Activated CD4-positive, alpha-beta T cell treated with anti-CD3 and anti-CD28 coated beads, Interleukin-2, amount 50 U/mL, for 1 hour (primary cell): ENCODE data around the gene SLC24A3.
A peak's percentile ranks its signal among the peaks of the same experiment; 100 is the strongest.
"Not testable (repeated sequence)": the region's sequence is repeated elsewhere in the genome, so short reads cannot be mapped to it uniquely, and the experiment has no call there.

Source experiments
- DNase-seq: peaks from one replicate; pipeline ENCODE4 v3.0.0-alpha.2; 2020

The SLC24A3 gene

GRCh38 chr20:19658137-19658536 lies 445.7 kb downstream of the SLC24A3 start:
- no peak for DNase-seq

GRCh38 chr20:19659448-19659847 lies 447.0 kb downstream of the SLC24A3 start:
- DNase-seq, result no peak

GRCh38 chr20:19660808-19661378 lies 448.5 kb downstream of the SLC24A3 start:
- DNase-seq, result no peak

- peak; percentile 23 for DNase-seq
Measured at GRCh38 chr20:19661717-19662636, 449.5 kb downstream of the SLC24A3 start.

- no peak for DNase-seq
Measured at GRCh38 chr20:19662637-19662995, 450.2 kb downstream of the SLC24A3 start.

GRCh38 chr20:19668418-19668817 lies 456.0 kb downstream of the SLC24A3 start:
- DNase-seq, result no peak

- DNase-seq, result no peak
Measured at GRCh38 chr20:19670829-19671228, 458.4 kb downstream of the SLC24A3 start.

GRCh38 chr20:19671374-19671773 lies 458.9 kb downstream of the SLC24A3 start:
- no peak for DNase-seq

GRCh38 chr20:19672498-19672897 lies 460.1 kb downstream of the SLC24A3 start:
- DNase-seq, result no peak

- no peak for DNase-seq
Measured at GRCh38 chr20:19673575-19673974, 461.1 kb downstream of the SLC24A3 start.

GRCh38 chr20:19676202-19676601 lies 463.8 kb downstream of the SLC24A3 start:
- DNase-seq, result no peak

GRCh38 chr20:19677336-19677735 lies 464.9 kb downstream of the SLC24A3 start:
- DNase-seq, result no peak

- DNase-seq, result not testable (repeated sequence)
Measured at GRCh38 chr20:19678591-19678990, 466.1 kb downstream of the SLC24A3 start.

GRCh38 chr20:19679900-19680495 lies 467.6 kb downstream of the SLC24A3 start:
- DNase-seq, result no peak

GRCh38 chr20:19682249-19682648 lies 469.8 kb downstream of the SLC24A3 start:
- DNase-seq, result no peak

GRCh38 chr20:19683188-19683587 lies 470.7 kb downstream of the SLC24A3 start:
- DNase-seq, result no peak

GRCh38 chr20:19683822-19684221 lies 471.4 kb downstream of the SLC24A3 start:
- DNase-seq, result no peak

GRCh38 chr20:19688031-19688806 lies 475.8 kb downstream of the SLC24A3 start:
- DNase-seq, result peak; percentile 3

GRCh38 chr20:19690462-19690861 lies 478.0 kb downstream of the SLC24A3 start:
- DNase-seq, result no peak

- DNase-seq, result no peak
Measured at GRCh38 chr20:19691125-19691524, 478.7 kb downstream of the SLC24A3 start.

- no peak for DNase-seq
Measured at GRCh38 chr20:19692100-19692499, 479.7 kb downstream of the SLC24A3 start.

- peak; percentile 34 for DNase-seq
Measured at GRCh38 chr20:19692685-19693119, 480.3 kb downstream of the SLC24A3 start.

- DNase-seq, result no peak
Measured at GRCh38 chr20:19693508-19693907, 481.1 kb downstream of the SLC24A3 start.
